Activated naive CD4-positive, alpha-beta T cell treated with anti-CD3 and anti-CD28 coated beads, Interleukin-2, amount 50 U/mL, for 16 hours (primary cell): ENCODE data around the gene DIPK1B.

Experiments used
- DNase-seq: peaks from one replicate; pipeline ENCODE4 v3.0.0-alpha.2; 2020

DIPK1B gene

GRCh38 chr9:136673088-136673974 is 39.0 kb upstream of the DIPK1B start:
- DNase-seq, result no peak

DNA sequence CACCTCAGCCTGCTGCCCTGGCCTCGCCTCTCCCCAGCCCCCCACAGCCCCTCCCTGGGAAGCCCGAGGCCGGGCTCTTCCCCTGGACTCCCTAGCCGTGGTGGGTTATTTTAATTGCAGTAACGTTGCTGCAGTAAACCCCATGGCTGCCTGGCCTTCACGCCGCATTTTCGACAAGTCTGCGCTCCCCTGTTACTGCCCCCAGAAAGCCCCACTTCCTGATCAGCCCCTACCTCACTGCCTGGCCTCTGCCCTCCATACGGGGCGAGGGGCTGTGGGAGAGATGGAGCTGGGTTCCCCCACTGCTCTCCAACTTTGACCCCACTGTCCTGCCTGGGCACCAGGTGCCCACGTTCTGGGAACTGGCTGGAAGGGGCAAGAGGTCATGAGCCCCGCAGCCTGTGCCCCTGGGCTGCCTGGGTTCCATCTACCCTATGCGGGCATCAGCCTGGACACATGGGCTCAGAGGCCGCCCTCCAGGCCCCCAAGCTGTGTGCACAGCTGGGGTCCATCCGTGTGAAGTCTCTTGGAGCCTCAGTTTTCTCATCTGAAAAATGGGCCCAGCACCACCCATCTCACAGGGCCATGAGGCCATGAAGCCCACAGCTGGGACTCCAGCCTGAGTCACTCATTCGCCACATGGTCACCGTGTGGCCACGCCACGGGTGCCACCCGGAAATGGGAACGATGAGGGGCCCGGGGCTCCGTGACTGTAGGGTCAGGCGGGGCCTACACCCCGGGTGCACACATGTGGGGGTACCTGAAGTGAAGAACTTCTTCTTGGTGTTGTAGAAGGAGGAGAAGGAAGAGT is 38.2 kb upstream of the DIPK1B start:
- no peak for DNase-seq

DNA sequence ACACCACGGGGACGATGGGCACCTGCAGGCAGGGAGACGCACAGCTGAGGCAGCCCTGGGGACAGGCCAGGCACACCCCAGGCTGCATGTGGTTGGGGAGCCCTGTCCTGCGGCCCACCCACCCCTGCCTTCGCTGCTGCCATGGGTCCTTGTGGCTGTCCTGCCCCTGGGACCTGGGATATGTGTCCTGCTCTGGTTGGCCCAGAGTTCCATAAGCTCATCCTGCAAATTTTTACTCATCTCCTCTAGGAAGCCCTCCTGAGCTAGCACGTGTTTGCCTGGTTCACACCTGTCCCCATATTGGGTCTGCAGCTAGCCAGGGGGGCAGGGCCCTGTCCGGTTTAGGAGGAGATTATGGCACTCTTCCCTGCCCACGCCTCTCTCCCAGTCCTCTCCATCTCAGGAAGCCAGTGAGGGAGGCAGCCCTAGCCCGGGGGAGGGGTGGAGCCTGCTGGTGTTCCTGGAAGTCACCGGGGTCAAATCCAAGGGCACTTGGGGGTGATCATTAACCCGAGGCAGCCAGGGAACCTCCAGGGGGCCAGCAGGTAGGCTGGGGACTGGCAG is 37.5 kb upstream of the DIPK1B start:
- no peak for DNase-seq

GRCh38 chr9:136675477-136676296 is 36.7 kb upstream of the DIPK1B start:
- DNase-seq, result no peak

- DNase-seq, result no peak
Observed at GRCh38 chr9:136676297-136676794, 36.0 kb upstream of the DIPK1B start.

DNA sequence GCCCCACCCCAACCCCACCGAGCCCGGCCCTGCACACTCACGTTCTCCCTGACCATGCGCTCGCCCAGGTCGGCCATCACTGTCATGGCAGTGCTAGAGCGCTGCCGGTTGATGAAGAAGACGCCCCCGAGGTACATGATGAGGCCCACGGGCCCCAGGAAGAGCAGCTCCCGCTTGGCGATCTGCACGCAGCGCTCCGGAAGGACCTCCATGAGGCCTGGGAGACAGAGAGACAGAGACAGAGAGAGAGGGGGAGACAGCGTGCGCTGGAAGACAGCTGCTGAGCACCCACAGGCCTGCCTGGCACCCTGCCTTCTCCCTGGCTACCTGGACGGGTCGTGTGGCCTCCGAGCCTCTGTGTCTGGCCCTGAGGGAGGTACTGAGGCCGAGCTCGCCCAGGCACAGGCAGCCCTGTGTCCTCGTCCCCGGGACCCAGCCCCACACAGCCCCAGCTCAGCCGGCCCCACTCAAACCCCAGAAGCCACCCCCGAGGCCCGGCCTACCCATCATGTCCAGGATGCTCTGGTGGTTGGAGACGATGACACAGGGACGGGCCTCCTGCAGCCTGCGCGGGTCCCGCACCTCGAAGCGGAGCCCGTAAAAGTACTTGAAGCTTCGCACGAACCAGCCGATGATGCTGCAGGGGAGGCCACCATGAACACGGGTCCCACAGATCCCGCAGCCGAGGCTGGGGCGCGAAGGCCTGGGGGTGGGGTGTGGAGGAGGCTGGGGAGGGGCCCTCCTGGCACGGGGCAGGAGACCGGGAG is 35.3 kb upstream of the DIPK1B start:
- DNase-seq, result no peak

DNA sequence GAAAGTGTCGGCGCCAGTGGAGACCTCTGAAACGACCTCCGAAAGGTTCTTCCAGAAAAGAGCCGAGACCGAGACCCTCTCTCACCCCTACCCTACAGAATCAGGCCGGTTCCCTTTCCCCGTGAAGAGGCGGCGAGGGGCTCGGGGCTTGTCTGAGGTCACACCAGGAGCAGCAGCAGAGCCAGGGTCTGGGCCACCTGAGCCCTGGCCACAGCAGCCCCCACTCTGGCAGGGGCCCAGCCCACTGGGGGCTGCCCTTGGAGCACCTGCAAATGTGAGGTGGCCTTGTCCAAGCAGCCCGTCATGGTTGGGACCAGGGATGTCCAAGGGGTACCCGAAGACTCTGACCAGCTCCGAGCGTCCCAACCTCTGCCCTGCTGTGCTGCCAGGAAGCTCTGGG is 34.3 kb upstream of the DIPK1B start:
- DNase-seq, result no peak

- no peak for DNase-seq
Observed at GRCh38 chr9:136678624-136679023, 33.7 kb upstream of the DIPK1B start.

- DNase-seq, result no peak
Observed at GRCh38 chr9:136679431-136679941, 32.9 kb upstream of the DIPK1B start.

DNA sequence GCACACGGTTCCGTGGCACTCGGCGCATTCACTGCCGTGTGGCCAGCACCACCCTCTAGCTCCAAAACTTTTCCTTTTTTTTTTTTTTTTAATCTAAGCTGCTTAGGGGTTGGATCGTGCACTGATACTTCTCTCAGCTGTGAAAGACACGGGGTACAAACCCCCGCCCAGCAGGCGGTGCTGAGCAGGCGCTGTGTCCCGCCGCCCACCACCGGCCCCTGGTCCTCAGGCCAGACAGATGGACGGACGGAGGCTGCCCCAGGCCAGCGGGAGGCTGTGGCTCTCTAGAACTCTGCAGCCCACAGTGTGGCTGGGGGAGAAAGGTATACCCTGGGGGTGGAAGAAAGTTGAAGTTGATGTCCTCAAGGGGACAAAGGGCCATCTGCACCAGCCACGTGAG is 31.3 kb upstream of the DIPK1B start:
- DNase-seq, result no peak

DNA sequence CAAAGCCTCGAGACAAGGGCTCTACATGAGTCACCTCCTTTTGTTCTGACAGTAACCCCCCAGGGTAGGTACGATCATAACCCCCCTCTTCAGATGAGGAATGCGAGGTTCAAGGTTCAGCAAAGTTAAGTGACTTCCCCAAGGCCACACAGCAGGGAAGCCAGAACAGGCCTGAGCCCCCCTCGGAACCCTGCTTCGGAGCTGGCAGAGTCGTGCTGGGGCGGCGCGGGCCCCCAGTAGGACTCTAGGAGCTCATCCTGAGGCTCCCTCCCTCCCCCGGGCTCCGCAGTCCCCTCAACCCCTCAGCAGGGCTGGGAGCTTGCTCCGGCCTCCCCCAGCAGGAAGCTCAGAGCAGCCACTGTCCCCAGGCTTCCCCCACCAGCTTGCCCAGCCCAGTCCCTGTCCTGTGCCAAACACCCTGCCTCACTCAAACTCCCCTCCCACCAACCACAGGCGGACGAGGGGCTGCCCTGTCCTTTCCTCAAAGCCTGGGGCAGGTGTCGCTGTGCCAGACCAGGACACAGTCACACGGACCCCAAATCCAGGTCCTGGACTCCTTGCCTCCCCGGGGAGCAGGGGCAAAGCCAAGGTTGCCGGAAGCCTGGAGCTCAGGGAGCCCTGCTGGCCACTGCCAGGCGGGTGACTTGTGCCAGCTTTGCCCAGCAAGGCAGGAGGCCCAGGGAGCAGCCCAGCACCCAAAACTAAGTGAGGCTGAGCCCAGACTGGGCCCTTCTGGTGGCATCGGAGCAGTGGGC is 30.2 kb upstream of the DIPK1B start:
- no peak for DNase-seq

DNA sequence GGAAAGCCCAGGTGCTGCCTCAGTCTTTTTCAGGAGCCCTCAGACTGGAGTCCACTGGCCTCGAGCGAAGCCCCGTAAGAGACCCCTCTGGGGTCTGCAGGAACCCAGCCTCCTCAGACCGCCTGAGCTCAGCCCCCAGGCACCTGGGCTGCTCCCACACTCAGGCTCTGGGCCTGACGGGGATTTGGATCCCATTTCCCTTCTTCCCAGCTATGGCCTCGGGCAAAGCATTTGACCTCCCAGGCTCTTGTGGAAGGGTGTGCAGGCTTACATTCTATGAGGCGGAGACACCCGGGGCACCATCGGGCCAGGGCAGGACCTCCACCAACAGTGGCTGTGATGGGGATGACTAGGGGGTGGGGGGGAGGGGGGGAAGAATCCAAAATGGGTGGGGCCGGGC is 29.7 kb upstream of the DIPK1B start:
- DNase-seq, result no peak

DNA sequence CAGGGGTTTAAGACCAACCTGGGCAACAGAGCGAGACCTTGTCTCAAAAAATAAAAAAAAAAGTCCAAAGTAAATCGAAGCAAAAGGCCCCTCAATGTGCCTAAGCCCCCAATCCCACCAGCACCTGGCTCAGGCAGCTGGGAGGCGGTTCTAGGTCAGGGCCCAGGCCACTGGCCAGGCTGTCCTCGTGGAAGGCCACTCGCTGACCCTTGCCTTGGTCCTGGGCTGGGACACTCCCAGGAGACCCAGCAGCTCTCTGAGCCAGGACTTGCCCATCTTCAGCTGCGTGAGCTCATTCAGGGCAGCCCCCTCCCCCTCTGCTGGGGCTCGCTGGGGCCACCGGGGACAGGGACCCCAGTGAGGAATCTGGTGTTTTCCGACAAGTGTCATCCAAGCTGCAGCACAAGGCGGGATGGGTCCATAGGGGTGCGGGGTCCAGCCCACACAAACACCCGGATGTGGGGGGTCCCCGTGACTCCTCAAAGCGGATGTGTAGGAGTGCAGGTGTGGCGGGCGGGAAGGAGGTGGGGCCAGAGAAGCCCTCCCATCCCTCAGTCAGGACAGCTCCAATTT is 29.1 kb upstream of the DIPK1B start:
- no peak for DNase-seq

DNA sequence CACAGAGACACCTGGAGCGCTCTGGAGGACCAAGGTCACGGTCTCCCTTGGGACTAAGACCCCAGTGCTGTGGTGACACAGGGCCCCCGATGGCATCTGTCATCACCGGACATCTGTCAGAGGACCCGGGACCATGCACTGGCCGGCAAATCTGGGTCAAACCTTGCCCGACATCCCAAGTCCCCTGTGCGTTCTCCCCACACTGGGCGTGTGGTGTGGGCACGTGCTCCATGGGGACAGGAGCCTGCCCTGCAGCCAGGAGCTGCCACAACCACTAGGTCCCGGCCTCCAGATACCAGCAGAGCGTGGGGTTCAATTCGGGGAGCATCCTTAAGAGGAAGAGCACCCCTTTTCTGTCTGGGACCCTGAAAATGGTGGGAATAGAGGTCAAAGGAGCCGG is 28.6 kb upstream of the DIPK1B start:
- DNase-seq, result no peak

GRCh38 chr9:136684339-136684738 is 28.0 kb upstream of the DIPK1B start:
- DNase-seq, result no peak

DNA sequence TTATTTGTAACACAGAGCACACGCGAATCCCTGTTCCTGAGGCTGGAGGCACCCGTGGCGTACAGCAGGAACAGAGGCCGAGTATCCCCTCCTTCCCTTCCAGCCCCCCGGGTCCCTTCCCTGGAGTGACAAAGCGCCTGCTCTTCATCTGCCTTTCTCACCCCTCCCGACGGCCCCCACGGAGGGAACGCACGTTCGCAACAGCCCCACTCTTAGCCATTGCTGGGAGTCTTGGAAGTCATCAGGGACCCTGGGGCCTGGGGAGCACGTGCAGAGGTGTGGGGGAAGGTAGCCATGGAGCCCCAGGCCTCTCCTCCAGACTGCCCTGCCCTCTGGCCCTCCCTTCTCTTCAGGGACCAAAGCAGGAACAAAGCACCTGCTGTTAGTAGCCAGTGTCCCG is 27.6 kb upstream of the DIPK1B start:
- no peak for DNase-seq

GRCh38 chr9:136685216-136685615 is 27.2 kb upstream of the DIPK1B start:
- DNase-seq, result no peak

- DNase-seq, result no peak
Observed at GRCh38 chr9:136685790-136686533, 26.4 kb upstream of the DIPK1B start.

DNA sequence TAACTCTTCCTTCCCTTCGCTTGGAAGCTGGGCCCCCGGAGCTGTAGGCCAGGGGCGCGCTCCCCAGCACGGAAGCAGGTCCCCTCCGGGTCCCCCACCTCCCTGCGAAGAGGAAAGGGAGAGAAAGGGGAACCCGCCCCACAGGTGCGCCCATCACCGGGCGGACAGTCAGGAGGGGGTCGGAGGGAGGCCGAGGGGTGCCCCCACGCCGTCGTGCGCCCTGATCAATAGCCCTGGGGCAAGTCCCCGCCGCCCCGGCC is 25.9 kb upstream of the DIPK1B start:
- no peak for DNase-seq
